GM15510 (cell line): Measurements from ENCODE around the gene IL6.

Experiments
- POLR2A ChIP-seq: IDR thresholded peaks from 3 replicates; pipeline ENCODE4 v1.6.1; 2011; ENCODE audit warnings: borderline replicate concordance; ENCODE audit not compliant: insufficient read length; ENCODE audit errors: extremely low read depth

IL6 gene

DNA sequence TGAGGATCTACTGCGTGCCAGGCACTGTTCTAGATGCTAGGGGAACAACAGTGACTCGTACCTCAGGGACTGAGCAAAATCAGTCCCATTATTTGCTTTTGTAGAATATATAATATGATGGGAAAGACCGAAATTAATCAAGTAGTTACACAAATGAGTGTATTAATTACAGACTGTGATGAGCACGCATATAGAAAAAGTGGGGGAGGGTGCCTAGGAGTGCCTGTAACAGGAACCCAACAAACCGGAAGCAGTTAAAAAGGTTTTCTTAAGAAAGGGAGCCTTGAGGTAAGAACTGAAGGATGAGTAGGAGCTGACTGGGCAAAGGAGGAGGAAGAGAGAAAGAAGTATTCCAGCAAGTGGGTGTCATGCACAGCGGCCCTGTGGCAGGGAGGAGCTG lies 28.2 kb upstream of the IL6 start:
- no peak for TF ChIP-seq POLR2A

DNA sequence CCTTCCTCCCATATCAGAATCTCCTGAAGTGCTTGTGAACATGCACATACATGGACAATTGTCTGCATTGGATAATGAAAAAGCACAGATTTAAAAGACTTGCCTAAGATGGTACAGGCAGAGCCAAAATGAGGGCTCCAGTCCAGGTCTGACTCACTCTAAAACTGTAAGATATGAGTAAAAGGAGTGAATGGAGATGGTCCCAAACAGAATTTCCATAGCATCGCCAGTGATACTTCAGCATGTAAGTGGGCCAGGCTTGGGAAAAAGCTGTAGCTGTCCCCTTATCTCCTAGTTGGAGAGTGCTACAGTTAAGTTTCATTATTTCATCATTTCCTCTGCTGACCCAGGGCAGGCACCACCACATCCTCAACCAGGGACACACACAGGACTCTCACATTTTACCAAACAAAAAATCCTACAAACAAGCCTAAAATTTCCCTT lies 26.4 kb upstream of the IL6 start:
- TF ChIP-seq POLR2A, result no peak

DNA sequence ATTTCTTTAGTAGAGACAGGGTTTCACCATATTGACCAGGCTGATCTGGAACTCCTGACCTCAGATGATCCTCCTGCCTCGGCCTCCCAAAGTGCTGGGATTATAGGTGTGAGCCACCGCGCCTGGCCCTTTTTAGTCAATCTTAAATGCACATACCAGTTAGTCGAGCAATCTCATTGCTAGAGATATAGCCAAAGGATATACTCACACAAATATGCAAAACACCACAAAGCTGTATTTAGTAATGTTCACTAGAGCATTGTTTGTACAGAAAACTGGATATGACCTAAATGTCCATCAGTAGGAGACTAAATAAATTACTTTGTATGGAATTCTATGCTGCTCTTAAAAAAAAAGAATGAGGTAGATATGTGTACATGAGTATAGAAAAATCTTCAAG lies 24.5 kb upstream of the IL6 start:
- no peak for TF ChIP-seq POLR2A

DNA sequence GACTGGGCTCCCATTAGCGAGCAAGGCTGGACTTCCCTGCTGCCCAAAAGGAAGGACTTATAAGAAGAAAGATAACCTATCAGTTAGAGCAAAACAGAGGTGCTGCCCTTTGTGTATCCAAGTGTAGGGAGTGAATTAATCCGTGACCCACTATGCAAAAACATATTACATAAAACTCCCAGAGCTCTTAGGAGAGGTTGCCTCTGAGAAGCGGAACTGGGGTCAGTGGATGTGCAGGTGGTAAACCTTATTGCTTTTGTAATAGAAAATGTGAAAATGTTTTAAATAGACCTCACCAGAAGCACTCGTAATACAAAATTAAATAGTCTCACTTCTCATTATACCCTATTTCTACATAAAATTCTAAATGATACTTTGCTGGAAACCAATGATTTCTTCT lies 17.1 kb upstream of the IL6 start:
- TF ChIP-seq POLR2A, result no peak

DNA sequence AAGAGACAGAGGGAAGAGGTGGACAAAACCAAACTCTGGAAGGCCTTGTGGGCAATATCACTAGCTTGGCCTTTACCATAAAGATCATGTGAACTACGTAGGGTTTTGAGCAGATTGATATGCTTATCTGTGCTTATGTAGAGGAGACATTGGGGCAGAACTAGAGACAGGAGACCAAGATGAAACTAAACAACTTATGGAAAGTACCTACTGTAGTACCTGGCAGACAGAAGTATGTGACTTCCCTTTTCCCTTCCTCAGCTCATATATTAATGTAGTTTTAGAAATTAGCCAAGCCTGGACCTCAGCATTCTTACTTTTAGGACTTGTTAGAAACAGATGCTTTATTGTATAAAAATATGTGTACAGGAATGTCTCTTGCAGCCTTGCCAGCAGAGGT lies 14.0 kb upstream of the IL6 start:
- no peak for TF ChIP-seq POLR2A

DNA sequence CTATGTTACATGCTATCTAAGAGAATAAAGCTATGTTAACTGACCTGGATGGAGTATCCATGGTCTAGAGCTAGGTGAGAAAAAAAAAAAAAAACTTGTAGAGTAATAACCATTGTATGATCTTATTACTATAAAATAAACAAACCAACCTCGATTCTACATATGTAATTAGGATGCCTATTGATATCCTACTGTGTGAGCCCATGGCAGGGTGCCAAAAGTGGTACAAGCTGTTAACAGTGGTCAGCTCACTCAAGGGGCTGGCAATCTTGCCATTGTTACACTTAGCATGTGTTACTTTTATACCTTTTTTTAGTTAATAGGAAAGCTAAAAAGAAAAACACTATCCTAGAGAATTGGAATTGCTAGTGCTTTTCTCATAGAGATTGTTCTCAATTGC lies 13.5 kb upstream of the IL6 start:
- TF ChIP-seq POLR2A, result no peak

DNA sequence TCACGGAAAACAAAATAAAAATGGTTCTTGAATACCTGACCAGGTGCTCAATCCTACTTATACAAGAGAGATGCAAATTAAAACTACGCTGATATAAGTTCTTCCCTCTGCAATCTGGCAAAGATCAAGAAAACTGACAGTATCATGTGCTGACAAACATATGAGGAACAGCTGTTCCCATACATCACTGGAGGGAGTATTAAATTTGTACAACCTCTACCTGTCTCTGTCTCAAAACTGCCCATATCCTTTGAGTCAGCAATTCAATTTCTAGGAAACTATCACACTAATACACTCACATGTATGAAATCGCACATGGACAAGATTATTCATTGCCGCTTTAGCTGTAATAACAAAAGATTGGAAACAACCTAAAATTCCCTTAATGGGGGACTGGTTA lies 11.0 kb upstream of the IL6 start:
- no peak for TF ChIP-seq POLR2A

DNA sequence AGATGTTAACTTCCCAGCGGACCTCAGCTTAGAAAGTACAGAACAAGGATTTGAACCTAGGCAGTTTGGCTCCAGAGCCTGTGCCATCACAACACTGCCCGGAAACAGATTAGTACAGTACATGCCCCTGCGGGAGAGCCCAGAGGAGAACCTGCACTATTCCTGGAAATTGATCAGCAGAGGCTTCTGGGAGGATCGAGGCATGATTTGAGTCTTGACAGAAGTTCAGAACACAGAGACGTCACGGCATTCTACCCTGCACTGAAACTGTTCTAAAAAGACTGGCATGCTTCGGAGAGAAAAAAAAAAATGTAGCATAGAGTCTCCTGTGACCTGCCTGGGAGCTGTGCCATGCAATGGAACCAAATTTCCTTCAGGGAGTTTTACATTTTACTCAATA lies 9.2 kb upstream of the IL6 start:
- TF ChIP-seq POLR2A, result no peak

DNA sequence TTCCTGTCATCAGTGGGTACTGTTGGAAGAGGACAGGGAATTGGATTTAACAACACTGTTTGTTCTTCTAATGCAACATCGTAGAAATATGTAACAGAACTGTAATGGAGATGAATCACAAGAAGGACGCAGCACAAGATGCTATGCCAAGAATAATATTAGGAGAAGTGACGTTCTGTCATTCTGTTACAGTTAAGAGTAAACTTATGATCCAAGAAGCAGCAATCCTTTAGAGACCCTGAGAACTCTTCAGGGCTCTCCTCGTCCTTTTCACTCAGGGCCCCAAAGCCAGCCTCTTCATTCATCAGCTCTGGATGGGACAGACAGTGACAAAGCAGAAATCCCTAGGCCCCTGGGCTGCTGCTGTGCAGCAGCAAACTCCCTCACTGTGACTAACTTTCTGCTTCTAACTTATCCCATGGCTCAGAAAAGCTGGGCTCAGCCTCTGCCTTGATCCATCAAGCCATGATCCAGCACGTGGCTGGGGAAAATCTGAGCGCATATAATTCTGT lies 8.7 kb upstream of the IL6 start:
- no peak for TF ChIP-seq POLR2A

DNA sequence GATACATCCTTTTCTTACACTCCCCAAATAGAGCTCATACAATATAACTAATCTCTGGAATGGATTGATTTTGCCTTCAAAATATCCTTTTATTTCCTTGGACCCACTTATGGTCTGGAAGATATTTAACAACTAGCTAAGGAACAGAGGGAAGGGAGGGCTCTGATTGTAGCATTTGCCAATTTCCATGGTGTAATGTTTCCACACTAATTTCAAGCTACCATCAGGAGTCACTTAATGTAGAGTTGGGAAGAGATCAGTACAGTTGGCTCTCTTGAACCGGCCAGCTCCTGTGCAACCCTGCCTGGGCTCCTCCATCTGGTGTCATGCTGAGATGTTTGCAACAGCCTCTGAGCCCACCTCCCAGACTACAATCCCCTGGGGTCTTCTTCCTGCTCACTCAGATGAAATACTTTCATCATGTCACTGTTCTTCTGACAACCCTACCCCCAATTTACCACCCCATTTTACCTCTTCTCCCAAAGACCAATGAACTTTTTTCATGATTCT lies 8.0 kb upstream of the IL6 start:
- no peak for TF ChIP-seq POLR2A

DNA sequence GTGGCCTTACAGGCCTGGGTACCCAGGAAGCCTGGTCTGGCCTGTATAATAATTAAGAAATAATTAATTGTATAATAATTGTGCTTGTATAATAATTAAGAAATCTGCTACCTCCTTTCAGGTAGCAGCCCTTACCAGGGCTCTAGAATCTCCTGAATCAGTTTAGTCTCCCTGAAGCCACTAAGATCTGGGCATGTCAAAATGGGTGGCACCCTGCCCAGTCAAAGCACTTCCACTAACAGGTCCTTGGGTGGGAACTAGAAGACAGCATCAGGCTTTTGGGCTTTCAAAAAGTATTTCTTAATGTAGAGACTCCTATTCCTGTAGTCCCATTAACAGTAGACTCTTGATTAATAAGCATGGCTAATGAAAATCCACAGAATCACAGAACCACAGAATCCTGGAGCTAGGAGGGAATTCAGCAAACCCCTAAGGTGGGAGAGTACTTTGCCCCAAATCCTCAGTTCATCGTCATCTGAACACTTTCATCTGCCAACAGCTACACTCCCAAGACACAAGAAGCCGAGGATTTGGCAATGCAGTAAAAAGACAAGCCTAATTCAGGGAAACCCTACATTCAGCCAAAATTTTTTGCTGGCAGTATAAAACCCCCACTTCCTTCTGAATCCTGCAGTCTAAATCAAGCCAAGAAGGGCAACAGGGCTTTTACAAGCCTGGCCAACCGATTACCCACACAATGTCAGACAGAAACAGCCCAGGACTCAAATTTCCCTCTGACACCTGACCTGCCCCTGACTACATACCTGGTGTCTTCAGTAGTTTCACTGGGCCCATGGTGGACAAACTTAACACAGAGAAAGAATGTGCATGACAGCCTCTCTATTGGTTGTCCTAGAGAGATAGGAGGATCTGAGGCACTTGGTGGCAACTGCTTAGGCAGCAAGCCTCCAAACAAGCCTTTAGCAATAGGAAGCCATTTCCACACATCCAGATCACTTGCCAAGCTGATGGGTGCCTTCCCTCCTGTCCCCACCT lies 5.9 kb upstream of the IL6 start:
- no peak for TF ChIP-seq POLR2A

DNA sequence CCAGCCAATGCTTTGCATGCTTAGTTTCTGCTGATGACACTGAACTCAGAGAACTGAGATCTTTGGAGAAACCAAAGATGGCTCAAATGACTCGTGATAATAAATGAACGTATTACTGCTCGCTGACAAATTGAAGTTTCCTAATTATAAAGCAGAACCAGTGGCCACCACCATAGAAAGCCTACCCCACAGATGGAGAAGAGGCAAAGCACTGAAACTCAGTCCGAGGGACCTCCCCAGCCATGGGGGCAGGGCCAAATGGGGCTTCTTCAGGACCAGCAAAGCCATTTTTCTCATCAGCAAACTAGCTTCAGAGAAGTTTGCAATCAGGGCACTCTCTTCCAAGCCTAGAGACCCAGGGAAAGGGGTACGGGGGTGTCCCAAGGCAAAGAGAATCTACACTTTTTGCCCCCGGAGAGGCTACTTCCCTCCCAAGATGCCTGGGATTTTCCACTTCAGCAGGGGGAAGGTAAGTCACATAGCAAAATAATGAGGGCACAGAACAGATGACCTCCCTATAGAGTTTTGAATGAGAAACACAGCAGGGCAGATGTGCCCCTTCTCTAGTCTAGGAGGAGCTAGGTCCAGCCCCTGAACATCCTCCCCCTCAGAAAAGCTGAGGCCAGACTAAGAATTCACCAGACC lies 4.3 kb upstream of the IL6 start:
- TF ChIP-seq POLR2A, result no peak

DNA sequence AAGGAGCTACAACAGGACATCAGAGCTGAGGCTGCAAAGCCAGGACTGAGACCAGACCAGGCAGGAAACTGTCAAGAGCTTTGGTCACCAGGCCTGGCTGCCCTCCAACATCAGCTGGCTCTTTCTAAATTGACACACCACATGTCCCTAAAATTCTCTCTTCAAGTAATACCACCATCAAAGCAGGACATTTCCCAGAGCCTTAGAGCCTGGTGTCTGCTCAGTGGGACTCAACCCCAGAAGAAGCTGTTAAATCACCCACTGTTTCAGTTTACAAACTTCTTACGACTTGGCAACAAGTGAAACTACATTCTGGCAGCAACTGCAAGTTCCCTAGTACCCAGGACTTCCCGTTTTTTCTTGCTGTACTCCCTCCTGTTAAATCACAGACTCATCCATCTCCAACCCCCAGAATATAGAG lies 3.8 kb upstream of the IL6 start:
- no peak for TF ChIP-seq POLR2A

DNA sequence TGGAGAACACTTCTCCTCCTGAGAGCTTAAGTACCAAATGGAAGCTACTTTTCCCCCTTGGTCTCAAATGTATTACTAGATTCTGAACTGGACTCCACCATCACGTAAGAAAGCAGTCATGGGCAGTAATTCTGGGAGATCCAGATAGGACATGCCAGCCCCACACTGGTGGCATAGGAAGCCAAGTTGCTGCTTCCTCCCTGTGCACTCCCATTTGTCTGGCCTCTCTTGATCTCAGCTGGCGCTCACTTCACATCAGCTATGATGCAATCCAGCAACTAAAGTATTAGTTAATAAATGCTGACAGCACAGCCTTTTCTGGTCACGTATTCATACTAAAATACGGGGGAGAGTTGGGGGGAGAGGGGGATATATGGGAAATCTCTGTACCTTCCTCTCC lies 3.4 kb upstream of the IL6 start:
- TF ChIP-seq POLR2A, result no peak

DNA sequence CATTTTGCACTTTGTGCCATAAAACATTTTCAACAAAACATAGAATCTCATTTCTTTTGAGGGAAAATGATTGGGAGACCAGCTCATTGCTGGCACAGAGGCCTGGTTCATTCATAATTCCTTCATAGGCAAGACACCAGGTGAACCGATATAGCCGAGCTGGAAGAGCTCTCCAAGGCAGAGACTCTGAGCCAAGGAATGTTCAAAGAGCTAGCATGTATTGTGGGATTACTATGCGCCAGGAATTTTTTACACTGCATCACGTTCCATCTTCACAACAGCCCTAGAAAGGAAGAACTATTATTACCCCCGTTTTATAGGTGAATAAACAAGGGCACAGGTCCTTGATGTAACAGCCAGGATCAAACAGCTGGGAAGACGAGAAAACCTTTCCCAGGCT lies 2.1 kb upstream of the IL6 start:
- TF ChIP-seq POLR2A, result no peak
